Activated CD8-positive, alpha-beta memory T cell treated with anti-CD3 and anti-CD28 coated beads for 48 hours (primary cell): Measurements from ENCODE around the gene ZMIZ2.
A peak's percentile ranks its signal among the peaks of the same experiment; 100 is the strongest.
"Not testable (repeated sequence)": the region's sequence is repeated elsewhere in the genome, so short reads cannot be mapped to it uniquely, and the experiment has no call there.

Experiments
- DNase-seq, 3 experiments: peaks; one replicate each; pipeline ENCODE4 v3.0.0-alpha.2; 2020; ENCODE audit warnings: low read depth in 2 of 3, low spot score in 2 of 3

The ZMIZ2 gene

GRCh38 chr7:44748045-44748947 is at the start of gene ZMIZ2:
Gene ZMIZ2 (plus strand): TSS chr7:44748847. CDS start chr7:44756250, 7,403 bp downstream.
- DNase-seq, result peak; percentile 88 to 92 (median 92)

- not testable (repeated sequence) for DNase-seq
Measured at GRCh38 chr7:44699598-44699997, 49.0 kb upstream of the ZMIZ2 start.

- DNase-seq, result no peak
Measured at GRCh38 chr7:44700322-44700721, 48.3 kb upstream of the ZMIZ2 start.

- DNase-seq, result not testable (repeated sequence)
Measured at GRCh38 chr7:44703391-44703790, 45.3 kb upstream of the ZMIZ2 start.

- no peak for DNase-seq
Measured at GRCh38 chr7:44703921-44704320, 44.7 kb upstream of the ZMIZ2 start.

GRCh38 chr7:44705434-44705833 is 43.2 kb upstream of the ZMIZ2 start:
- DNase-seq, result no peak

- DNase-seq, result no peak
Measured at GRCh38 chr7:44706788-44707557, 41.7 kb upstream of the ZMIZ2 start.

- DNase-seq, result no peak
Measured at GRCh38 chr7:44707558-44708230, 41.0 kb upstream of the ZMIZ2 start.

GRCh38 chr7:44709011-44709915 is 39.4 kb upstream of the ZMIZ2 start:
- DNase-seq, result no peak

- no peak for DNase-seq
Measured at GRCh38 chr7:44709945-44710596, 38.6 kb upstream of the ZMIZ2 start.

- no peak for DNase-seq
Measured at GRCh38 chr7:44711528-44711927, 37.1 kb upstream of the ZMIZ2 start.

GRCh38 chr7:44712012-44712411 is 36.6 kb upstream of the ZMIZ2 start:
- DNase-seq, result no peak

GRCh38 chr7:44713141-44713540 is 35.5 kb upstream of the ZMIZ2 start:
- DNase-seq, result no peak

- no peak for DNase-seq
Measured at GRCh38 chr7:44713680-44714335, 34.8 kb upstream of the ZMIZ2 start.

- DNase-seq, result no peak
Measured at GRCh38 chr7:44716205-44716604, 32.4 kb upstream of the ZMIZ2 start.

GRCh38 chr7:44720301-44720700 is 28.3 kb upstream of the ZMIZ2 start:
- no peak for DNase-seq

- no peak for DNase-seq
Measured at GRCh38 chr7:44724276-44724675, 24.4 kb upstream of the ZMIZ2 start.

- not testable (repeated sequence) for DNase-seq
Measured at GRCh38 chr7:44726250-44726649, 22.4 kb upstream of the ZMIZ2 start.

GRCh38 chr7:44727158-44727936 is 21.3 kb upstream of the ZMIZ2 start:
- no peak for DNase-seq
